PC-9 (cell line): ENCODE data around the gene YARS2.

Experiments
- EZH2 ChIP-seq: fragments of 200-600 bp; sonication (generic); IDR thresholded peaks from 2 replicates; pipeline ENCODE4 v1.8.0; 2017; ENCODE audit warnings: antibody characterized with exemption, low read depth
- TF ChIP-seq, protein P1 (sequence below): fragments of 200-600 bp; sonication (generic); conservative IDR thresholded peaks from 2 replicates; pipeline ENCODE4 v1.6.1; 2017; ENCODE audit warnings: mixed run types, antibody characterized with exemption, mild to moderate bottlenecking, moderate library complexity

DNA sequence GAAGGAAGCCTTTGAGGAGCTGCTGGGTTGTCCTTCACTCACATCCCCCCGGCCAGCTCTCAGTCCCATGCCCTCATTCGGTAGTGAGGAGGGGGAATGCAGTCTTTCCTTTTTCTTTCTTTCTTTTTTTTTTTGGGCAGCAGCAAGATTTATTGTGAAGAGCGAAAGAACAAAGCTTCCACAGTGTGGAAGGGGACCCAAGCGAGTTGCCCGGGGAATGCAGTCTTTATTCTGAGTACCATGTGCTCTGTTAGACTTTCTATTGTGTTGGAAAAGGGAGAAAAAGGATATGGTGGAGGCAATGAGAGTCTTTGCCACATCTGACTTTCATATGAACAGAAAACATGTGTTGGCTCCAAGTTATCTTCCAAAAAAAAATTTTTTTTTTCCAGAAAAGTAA, 29.9 kb upstream of the YARS2 start:
- no peak for TF ChIP-seq EZH2
- TF ChIP-seq, protein P1, sequence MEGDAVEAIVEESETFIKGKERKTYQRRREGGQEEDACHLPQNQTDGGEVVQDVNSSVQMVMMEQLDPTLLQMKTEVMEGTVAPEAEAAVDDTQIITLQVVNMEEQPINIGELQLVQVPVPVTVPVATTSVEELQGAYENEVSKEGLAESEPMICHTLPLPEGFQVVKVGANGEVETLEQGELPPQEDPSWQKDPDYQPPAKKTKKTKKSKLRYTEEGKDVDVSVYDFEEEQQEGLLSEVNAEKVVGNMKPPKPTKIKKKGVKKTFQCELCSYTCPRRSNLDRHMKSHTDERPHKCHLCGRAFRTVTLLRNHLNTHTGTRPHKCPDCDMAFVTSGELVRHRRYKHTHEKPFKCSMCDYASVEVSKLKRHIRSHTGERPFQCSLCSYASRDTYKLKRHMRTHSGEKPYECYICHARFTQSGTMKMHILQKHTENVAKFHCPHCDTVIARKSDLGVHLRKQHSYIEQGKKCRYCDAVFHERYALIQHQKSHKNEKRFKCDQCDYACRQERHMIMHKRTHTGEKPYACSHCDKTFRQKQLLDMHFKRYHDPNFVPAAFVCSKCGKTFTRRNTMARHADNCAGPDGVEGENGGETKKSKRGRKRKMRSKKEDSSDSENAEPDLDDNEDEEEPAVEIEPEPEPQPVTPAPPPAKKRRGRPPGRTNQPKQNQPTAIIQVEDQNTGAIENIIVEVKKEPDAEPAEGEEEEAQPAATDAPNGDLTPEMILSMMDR: no peak
